GM19351 (cell line): ENCODE data around the gene DDX59.
"Not testable (repeated sequence)": the region's sequence is repeated elsewhere in the genome, so short reads cannot be mapped to it uniquely, and the experiment has no call there.

ENCODE experiments used
- ATAC-seq: cut with Tn5 transposase; IDR thresholded peaks from one replicate; pipeline ENCODE4 v1.9.1; 2021; ENCODE audit warnings: mild to moderate bottlenecking, moderate library complexity; ENCODE audit not compliant: unreplicated experiment

DDX59 gene

GRCh38 chr1:200631375-200631774, 38.3 kb downstream of the DDX59 start:
- ATAC-seq = no peak

- not testable (repeated sequence) for ATAC-seq
These were observed 39.2 kb downstream of the DDX59 start for GRCh38 chr1:200630515-200630899.

GRCh38 chr1:200629876-200630514, 39.7 kb downstream of the DDX59 start:
- ATAC-seq = no peak

DNA sequence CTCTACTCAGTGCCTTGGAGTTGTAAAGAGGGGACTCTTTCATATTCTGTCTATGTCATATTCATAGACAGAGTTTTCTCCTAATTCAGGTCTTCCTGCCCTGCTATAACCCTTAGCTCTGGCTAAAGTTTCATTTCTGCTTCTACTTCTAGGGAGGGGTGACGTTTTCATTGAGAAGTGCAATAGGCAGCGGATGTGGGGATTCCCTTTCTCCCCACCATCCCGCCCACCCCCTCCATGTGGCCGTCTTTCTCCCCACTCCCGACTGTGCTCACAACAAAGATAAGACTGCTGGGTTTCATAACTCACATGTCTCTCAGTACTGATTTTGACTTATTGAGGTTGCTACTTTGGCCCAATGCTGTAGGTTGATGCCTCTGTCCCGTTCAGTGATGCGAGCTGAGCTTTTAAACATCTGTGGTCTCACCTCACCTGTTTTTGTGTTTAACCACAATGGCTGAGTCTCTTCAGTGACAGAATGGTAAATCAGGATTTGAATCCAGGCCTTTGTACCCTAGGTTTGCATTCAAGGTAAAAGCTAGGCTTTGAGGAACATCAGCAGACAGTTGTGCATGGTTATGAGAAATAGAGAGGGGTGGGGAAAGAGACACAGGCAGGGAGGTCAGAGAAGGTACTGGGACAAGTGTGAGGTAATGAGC, 41.4 kb downstream of the DDX59 start:
- peak; percentile 88 for ATAC-seq

- no peak for ATAC-seq
These were observed 42.0 kb downstream of the DDX59 start for GRCh38 chr1:200627575-200628222.

DNA sequence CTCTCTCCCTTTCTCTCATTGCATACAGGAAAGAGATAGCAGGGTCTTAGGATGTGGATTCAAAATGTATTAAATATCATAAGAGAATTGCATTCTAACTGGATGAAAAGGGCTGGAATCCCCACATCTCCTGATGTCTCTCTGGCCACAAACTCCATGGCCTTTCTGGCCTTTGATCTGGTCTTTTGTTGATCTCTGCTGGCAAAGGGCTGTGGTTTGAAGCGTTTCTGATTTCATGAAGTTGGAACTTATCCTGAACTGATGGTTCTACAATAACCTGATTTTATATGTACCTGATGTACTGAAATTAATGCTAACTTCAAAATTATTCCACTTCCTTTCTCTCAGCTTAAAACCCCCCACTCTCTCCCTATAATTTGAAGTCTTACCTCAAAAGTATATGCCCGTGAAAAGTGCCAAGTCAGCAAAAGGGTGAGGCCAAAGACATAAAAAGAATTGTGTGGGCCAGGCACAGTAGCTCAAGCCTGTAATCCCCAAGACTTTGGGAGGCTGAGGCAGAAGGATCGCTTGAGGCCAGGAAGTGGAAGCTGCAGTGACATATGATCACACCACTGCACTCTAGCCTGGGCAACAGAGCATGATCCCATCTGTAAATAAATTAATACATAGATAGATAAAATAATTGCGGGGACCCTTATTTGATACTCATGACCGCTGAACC, 42.7 kb downstream of the DDX59 start:
- no peak for ATAC-seq

- ATAC-seq = peak; percentile 14
These were observed 44.3 kb downstream of the DDX59 start for GRCh38 chr1:200625381-200625824.

- no peak for ATAC-seq
These were observed 44.9 kb downstream of the DDX59 start for GRCh38 chr1:200624679-200625335.

DNA sequence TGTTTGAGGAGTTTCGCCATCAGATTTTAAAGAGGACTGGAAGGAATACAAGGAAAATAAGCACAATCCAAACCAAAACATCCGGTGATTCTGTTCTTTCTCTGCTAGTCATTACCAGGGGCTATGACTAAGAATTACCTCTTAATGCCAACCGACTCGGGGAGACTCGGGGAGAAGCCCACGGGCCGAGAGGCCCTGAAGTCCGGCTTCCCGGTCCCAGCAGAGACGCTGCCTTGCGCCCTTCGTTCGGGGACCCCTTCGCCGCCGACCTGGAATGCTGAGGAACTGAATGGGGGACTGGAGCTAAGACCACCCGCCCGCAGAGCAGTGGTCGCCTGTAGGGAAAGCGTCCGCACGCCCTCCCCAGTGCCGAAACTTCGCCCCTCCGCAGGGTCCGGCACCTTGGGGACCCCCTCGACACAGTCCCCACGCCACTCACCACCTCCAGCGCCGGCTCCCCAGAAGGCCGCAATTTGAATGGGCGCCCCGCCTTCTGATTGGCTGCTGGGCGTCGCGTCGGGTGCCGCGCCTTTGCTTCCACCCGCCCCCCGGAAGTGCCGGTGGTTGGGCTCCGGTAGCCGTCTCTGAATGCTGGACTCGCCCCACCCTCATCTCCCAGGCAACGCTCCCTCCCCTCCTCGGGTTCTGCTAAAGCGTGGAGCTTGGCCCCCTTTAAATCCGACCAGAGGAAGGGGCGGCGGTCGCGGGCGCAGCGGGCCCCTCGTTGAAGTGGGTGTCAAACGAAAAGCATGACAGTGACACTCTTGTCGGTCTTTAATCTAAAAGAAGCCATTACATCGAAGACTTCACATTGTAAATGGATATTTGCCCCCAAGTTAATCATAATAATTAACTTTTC, 49.2 kb downstream of the DDX59 start, which contains the start of gene KIF14:
KIF14 (minus strand) TSS at position 479 of the 859 bp plus-strand sequence. CDS start 2,028 bp downstream, outside the sequence.
- ATAC-seq = peak; percentile 94

DNA sequence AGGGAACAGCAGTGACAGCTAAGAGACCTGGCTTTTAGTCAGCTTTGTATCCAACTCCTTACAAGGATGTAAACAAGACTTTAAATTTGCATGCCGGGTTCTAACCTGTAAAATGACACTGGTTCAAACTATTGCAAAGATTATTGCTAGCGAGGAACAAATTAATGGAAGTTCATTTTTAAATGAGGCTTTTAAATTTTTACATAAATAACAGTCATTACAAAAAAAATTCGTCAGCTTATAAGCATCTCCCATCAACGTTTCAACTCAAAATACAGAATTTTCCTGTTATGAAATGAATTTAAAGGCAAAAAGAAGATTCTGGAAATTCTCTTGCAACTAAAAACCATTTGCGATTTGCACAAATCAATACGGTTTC, 49.8 kb downstream of the DDX59 start:
- ATAC-seq = no peak

DNA sequence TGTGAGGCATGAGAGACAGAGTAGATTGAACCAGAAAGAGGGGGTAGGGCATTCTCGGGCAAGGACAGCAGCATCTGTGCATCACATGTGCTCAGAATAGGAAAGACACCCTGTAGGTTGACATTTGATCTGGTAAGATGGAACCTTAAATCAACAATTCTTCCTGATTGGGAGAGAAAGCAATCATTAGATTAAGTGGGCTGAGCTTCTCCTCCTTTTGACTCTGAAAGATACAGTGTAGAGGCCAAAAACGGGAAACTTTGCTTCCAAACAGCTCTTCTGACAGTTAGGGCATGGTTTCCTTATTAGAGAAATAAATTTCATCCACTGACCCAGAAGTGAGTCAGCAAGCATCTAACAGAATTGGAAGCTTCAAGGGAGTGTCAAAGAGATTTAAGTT, 58.9 kb downstream of the DDX59 start:
- ATAC-seq = no peak

DNA sequence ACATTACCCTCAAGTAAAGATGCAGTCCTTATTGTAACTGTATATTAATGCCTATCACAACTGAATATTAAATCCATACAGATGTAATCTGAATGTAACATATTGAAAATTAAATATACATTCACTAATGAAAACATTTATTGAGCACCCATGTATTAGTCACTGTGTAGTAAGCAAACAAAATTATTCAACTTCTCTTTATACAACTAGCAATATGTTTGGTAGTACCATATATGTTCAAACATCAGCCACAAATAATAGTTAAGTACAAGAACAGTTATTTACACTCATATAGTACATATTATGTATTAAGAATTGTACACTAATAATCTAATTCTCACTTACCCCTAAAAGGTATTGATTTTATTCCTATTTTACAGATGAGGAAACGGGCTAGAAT, 67.1 kb downstream of the DDX59 start:
- ATAC-seq = no peak
